Right ventricle myocardium superior (tissue), 1 donor: ENCODE measurements around the gene ZNF547. TPM values are rescaled to one million over a fixed set of nuclear protein-coding genes. Genes with fewer than 3 reads are reported as not detected.
"Not testable (repeated sequence)": the region's sequence is repeated elsewhere in the genome, so short reads cannot be mapped to it uniquely, and the experiment has no call there.

ENCODE experiments used
- ATAC-seq: fragments of 200-7000 bp; cut with Tn5 transposase; one replicate; pipeline ENCODE4 v1.9.1; 2020; ENCODE audit warnings: mild to moderate bottlenecking; ENCODE audit not compliant: poor library complexity
- DNase-seq: peaks from one replicate; pipeline ENCODE4 v3.0.0-alpha.2; 2020
- intact Hi-C: fragments of 100-400 bp; cut with DNase I; formaldehyde crosslinking; loops from one replicate; pipeline ENCODE4 v1.11.2; 2022
- total RNA-seq: library from RNA; stranded (reverse); fragmentation: NEBNext Ultra II Directional; extraction: Animal tissue kit (Norgen Biotek cat#: 25700); gene quantifications from one replicate; pipeline ENCODE4 v1.2.1, GENCODE V29; 2021
- donor health status: DM: no; HTN: yes; CAD: no; lungs with severe emphysema.

The ZNF547 gene
- total RNA-seq, 1 donor from 2014 or later: 3.3 TPM

DNA sequence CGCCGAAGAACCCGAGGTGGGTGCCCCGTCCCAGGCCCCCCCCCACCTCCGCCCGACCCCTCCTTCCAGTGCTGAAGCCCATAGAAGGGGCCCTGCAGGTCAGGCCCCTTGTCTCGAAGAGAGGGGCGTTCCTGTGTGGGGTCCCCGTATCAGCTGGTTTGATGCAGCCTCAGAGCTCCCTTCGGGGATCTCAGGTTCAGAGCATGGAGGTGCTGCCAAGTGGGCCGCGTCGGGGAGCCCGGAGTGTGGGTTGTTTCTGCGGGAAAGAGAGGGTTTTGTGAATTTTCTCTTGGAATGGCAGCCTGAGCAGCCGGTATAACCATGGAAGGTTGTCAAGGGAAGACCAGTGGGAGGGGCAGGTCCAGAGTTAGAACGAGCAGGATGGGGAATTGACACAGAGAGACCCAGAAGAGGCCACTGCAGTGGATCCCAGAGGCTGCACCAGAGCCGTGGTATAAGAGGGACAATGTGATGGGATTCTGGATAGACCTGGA lies 384 bp downstream of the ZNF547 start:
- intact Hi-C loops: no loop called here
- ATAC-seq: peak; percentile 1
- DNase-seq: no peak

DNA sequence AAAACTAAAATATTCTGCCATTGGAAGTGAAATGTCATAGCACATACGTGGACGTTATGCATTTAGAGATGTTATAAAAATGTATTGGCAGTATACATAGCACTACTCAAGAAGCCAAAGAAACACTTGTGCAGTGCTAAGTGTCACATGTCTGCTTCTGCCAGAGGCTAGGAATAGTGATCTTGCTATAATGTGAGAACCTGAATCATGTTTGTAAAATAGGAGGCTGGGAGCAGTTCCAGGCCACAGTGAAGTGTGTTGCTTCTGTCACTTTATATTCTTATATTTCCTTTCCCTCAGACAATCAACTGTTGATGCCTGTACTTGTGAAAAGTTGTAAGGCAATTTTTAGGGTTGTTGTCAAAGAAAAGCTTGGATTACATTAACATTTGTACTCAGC lies 3.4 kb downstream of the ZNF547 start:
- ATAC-seq: no peak
- intact Hi-C loops: no loop called here
- no peak for DNase-seq

DNA sequence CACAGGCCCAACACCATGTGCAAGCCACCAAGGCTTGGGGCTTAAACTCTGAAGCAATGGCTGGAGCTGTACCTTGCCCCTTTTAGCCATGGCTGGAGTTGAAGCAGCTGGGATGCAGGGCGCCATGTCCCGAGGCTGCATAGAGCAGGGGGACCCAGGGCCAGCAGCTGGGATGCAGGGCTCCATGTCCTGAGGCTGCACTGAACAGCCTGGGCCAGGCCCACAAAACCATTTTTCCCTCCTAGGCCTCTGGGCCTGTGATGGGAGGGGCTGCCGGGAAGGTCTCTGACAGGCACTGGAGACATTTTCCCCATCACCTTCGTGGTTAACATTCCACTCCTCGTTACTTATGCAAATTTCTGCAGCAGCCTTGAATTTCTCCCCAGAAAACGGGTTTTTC lies 10.8 kb downstream of the ZNF547 start:
- ATAC-seq (no peak), DNase-seq (no peak)
- intact Hi-C loops: no loop called here

- intact Hi-C loops, DNase-seq, ATAC-seq: not testable (repeated sequence)
Observed at GRCh38 chr19:57374647-57375046, 11.3 kb downstream of the ZNF547 start.

- ATAC-seq (no peak), DNase-seq (no peak)
- intact Hi-C loops: no loop called here
Observed at GRCh38 chr19:57376151-57376550, 12.8 kb downstream of the ZNF547 start.

- no peak for DNase-seq
- intact Hi-C loops: no loop called here
- ATAC-seq: no peak
Observed at GRCh38 chr19:57377498-57378146, 14.3 kb downstream of the ZNF547 start.

DNA sequence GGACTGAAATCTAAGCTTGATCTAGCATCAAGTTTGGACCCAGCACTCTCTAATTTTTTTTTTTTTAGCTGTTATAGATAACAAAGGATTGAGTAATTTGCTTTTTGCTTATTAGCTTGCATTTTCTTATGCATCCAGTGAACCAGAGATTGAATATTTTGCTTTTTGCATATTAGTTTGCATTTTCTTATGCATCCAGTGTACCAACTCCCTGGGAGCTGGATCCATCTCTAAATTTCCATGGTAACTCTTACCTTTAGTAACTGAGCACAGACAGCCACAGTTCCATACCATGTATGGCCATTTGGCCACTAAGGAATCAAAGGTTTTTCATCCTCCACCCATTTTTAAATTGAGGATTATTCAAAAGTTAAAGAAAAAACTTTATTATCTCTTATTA lies 17.6 kb downstream of the ZNF547 start:
- ATAC-seq: no peak
- no peak for DNase-seq
- intact Hi-C loops: no loop called here

DNA sequence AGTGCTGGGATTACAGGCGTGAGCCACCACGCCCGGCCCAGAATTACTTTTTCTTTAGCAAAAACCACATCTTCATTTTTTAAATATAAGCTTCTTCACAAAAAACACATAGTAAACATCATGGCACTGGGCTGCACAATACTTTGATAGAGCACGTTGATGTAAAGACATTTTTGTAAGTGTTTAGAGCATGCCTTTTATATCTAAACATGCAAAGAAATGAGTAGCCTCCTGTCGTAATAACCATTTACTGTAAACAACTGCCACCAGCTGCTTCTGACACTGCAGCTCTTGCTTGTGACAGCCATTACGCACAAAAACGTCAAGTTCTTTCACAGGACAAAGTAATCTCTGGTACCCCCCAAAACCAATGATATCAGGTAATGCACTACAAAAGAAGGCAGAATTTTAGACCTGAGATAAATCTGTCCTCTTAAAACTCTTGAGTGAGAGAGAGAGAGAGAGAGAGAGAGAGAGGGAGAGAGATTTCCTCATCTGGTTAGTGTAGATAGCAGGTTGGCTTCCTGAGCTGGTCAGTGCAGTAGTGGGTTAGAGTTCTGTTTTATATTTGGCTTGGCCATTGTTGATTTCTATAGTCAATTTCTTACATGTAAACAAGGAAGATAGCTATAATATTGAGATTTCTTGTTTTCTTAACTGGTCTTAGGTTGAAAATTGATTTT lies 19.6 kb downstream of the ZNF547 start:
- DNase-seq (no peak), ATAC-seq (no peak)
- intact Hi-C loops: no loop called here

- ATAC-seq: no peak
- intact Hi-C loops: no loop called here
Observed at GRCh38 chr19:57389194-57389729, 25.9 kb downstream of the ZNF547 start.

DNA sequence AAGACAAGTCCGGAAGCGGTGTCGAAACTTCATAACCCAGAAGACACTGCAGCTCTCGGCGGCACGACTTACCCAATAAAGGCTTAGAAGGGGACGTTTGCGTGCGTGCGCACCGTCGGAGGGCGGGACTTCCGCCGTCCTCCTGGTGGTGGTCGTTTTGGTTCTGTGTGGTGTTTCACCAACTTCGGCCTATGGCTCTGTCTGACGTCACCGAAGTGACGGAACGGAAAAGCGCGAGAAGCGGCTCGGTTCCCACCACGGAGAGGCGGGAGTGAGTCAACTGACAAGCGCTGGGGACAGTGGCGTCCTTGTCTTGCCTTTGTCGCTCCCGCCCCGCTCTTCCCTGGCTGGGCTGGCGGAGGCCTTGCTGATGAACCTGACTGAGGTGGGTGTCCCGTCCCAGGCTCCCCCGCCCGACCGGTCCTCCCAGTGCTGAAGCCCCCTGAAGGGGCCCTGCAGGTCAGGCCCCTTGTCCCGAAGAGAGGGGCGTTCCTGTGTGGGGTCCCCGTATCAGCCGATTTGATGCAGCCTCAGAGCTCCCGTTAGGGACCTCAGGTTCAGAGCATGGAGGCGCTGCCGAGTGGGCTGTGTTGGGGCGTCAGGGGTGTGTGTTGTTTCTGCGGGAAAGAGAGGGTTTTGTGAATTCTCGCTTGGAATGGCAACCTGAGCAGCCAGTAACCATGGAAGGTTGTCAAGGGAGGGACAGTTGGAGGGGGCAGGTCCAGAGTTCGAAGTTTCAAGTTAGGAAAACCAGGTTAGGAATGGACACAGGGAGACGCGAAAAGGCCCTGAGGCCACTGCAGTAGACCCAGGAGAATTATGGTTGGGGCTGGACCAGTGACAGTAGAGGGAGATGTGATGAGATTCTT lies 26.6 kb downstream of the ZNF547 start, which contains the start of gene ZNF548:
Gene ZNF548, plus strand, starts transcription at position 125 of the 869 bp plus-strand sequence. Its CDS starts 246 bp downstream, at position 371.
- ATAC-seq: peak; percentile 99
- peak; percentile 97 for DNase-seq
- intact Hi-C loops: no loop called here

More at GRCh38 chr19:57389194-57389729, 25.9 kb downstream of the ZNF547 start:
- no peak for DNase-seq

DNA sequence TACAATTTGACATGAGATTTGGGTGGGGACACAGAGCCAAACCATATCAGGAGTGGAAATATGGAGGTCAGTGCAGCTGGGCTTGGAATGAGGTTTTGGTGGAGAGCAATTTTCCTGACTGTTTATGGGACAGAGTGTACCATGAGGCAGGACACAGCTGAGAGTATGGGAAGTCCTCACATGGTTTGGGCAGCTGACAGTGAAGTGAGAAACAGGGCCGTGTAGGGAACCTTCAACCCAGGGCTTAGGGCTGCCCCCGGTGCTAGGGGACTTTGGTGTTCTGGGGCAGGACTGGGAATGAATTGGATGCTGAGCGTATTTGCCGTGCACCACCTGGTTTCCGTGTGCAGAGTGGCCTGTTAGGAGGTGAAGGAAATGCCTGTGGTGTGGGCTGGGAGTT lies 32.4 kb downstream of the ZNF547 start:
- ATAC-seq: no peak
- intact Hi-C loops: no loop called here
- no peak for DNase-seq

GRCh38 chr19:57398868-57399267 lies 35.5 kb downstream of the ZNF547 start:
- no peak for ATAC-seq
- intact Hi-C loops: no loop called here
- DNase-seq: no peak

GRCh38 chr19:57403737-57404563 lies 40.6 kb downstream of the ZNF547 start:
- ATAC-seq (no peak), DNase-seq (no peak)
- intact Hi-C loops: loop anchor here (10.0 kb wide), 1 partner anchor 751 kb away; the partner anchor contains the start of gene ZNF329

DNA sequence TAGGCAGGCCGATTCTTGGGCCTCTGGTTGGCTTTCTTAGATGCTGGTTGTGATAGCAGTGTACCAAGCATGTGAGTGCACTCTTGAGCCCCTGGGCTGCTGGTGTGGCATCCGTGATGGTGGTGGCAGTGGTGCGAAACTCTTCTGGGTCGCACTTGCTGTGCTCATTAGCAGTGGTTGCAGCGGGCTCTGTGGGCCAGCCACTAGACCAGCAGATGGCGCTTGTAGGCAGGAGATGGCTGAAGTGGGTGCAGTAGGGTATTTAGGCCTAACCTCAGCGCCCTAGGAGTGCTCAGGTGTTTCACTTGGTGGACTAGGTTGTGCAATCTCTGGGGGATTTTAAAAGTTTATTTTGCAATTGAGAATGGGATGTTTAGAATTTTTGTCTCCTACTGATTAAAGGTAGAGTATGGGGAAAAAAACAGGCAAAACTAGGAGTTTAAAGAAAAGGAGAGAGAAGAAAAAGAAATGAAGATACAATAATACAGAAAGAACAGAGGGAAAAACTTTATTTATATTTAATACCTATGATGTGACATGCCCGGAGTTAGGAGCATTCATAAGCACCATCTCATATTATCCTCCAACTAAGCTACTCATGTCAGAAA lies 43.3 kb downstream of the ZNF547 start:
- ATAC-seq: peak; percentile 64
- intact Hi-C loops: loop anchor here (10.0 kb wide), 1 partner anchor 748 kb away; the partner anchor contains the start of gene ZNF329
- peak; percentile 69 for DNase-seq

- DNase-seq: peak; percentile 97
- peak; percentile 100 for ATAC-seq
- intact Hi-C loops: no loop called here
Observed at GRCh38 chr19:57410877-57411671, 47.7 kb downstream of the ZNF547 start, which contains the start of gene ZNF17. ZNF17 (plus strand) TSS chr19:57411161; CDS start chr19:57413616, 2,455 bp downstream.

- DNase-seq: no peak
- intact Hi-C loops: no loop called here
- no peak for ATAC-seq
Observed at GRCh38 chr19:57419439-57419838, 56.1 kb downstream of the ZNF547 start.

GRCh38 chr19:57421037-57421436 lies 57.7 kb downstream of the ZNF547 start:
- DNase-seq: no peak
- no peak for ATAC-seq
- intact Hi-C loops: no loop called here
